Activated naive CD8-positive, alpha-beta T cell treated with anti-CD3 and anti-CD28 coated beads, Interleukin-2, amount 50 U/mL, for 24 hours (primary cell): Measurements from ENCODE around the gene PCDHGA5.
"Not testable (repeated sequence)": the region's sequence is repeated elsewhere in the genome, so short reads cannot be mapped to it uniquely, and the experiment has no call there.

Experiments
- ATAC-seq: fragments of 150-1000 bp; cut with Tn5 transposase; one replicate; pipeline ENCODE4 v1.10.0; 2021
- DNase-seq: peaks from one replicate; pipeline ENCODE4 v3.0.0; 2021
- H3K27ac Mint-ChIP-seq: one replicate; pipeline ENCODE4 v1.8.0; 2021; ENCODE audit warnings: mild to moderate bottlenecking, mixed read lengths
- H3K27me3 Mint-ChIP-seq: one replicate; pipeline ENCODE4 v1.8.0; 2021; ENCODE audit warnings: mixed read lengths
- H3K36me3 Mint-ChIP-seq: one replicate; pipeline ENCODE4 v1.8.0; 2021; ENCODE audit warnings: low read depth, mixed read lengths
- H3K4me1 Mint-ChIP-seq: one replicate; pipeline ENCODE4 v1.8.0; 2021; ENCODE audit warnings: mixed read lengths
- H3K4me3 Mint-ChIP-seq: one replicate; pipeline ENCODE4 v1.8.0; 2021; ENCODE audit warnings: mild to moderate bottlenecking, moderate library complexity, mixed read lengths
- H3K9me3 Mint-ChIP-seq: one replicate; pipeline ENCODE4 v1.8.0; 2021; ENCODE audit warnings: mixed read lengths

The PCDHGA5 gene

DNA sequence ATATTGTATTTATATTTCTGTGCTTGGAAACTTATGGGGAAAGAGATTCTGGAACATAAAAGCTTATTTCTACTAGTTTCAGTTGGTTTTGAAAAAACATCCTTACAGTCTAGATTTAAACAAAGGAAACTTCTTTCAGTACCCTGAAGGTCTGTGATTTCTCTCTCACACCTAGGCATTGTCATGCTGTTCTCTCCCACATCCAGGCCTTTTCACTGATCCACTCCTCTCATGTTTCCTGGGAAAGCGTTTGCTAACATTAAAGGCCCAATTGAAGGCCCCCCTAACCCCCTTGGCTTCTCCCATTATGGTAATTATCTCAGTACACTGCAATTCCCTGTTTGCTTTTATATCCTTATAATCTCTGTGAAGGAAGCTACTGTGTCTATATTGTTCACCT, 21.2 kb upstream of the PCDHGA5 start:
- no peak for DNase-seq
- no peaks in the 10 kb centered on the region for H3K4me1 Mint-ChIP-seq
- no peak for ATAC-seq
- H3K9me3 Mint-ChIP-seq, result peaks cover 56% of the 10 kb centered on the region
- no peak overlapping the region for H3K27ac Mint-ChIP-seq
- no peak overlapping the region for H3K4me3 Mint-ChIP-seq
- peaks cover 34% of the 10 kb centered on the region for H3K36me3 Mint-ChIP-seq
- H3K27me3 Mint-ChIP-seq, result peaks cover 74% of the 10 kb centered on the region

DNA sequence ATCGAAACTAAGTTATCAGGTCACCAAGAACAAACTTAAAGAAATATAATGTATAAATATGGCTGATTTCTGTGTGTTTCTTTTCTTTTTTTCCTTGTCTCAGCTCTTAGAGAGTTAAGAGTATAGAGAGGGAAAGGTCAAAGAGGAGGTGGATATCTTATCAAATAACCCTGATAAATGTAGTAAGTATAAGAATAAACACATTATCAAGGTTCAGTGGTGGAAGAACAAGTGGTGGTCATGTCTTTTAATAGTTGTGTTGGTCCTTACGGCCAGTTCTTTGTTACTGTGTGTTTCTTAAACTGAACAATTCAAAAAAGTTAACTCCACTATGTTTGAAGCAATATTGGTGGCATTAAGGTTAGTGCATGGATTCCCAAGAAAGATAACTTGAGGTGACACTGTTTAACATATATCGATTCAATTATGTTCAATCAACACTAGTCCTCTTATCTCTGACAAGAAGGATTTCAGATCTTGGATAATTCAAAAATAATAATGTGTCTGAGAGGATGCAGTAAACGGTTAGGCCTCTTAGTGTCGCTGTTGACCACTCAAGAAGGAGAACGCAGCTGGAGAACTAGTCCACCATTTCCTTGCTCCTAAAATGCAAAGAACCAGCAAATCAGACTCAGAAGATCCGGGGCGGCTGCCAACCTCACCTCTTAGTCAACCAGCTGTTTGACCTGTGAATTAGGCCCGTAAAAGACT, 20.6 kb upstream of the PCDHGA5 start, which contains the start of gene PCDHGA3:
Gene PCDHGA3 (plus strand): TSS at position 588 of the 711 bp plus-strand sequence. CDS start 205 bp downstream, outside the sequence.
- Mint-ChIP-seq H3K27me3 (peaks cover 68% of the 10 kb centered on the region), H3K27ac (no peak within 1 kb of the TSS), H3K36me3 (peaks cover 31% of the 10 kb centered on the region), H3K9me3 (peaks cover 50% of the 10 kb centered on the region), H3K4me1 (no peaks in the 10 kb centered on the region), H3K4me3 (no peak within 1 kb of the TSS)
- ATAC-seq, result no peak
- no peak for DNase-seq

DNA sequence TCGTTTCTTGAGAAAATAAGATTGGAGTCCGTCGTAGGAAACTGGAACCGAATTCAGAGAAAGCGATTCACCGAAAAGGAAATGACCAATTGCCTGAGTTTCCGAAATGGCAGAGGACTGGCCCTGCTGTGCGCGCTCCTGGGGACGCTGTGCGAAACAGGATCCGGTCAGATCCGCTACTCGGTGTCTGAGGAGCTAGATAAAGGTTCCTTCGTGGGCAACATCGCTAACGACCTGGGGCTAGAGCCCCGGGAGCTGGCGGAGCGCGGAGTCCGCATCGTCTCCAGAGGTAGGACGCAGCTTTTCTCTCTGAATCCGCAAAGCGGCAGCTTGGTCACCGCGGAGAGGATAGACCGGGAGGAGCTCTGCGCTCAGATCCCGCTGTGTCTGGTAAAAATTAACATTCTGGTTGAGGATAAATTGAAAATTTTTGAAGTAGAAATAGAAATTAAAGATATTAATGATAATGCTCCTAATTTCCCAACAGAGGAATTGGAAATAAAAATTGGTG, 20.0 kb upstream of the PCDHGA5 start:
- H3K9me3 Mint-ChIP-seq, result peaks cover 51% of the 10 kb centered on the region
- H3K27me3 Mint-ChIP-seq, result peaks cover 67% of the 10 kb centered on the region
- no peak overlapping the region for H3K4me3 Mint-ChIP-seq
- ATAC-seq (no peak), DNase-seq (no peak)
- peaks cover 28% of the 10 kb centered on the region for H3K36me3 Mint-ChIP-seq
- H3K27ac Mint-ChIP-seq, result no peak overlapping the region
- H3K4me1 Mint-ChIP-seq, result no peaks in the 10 kb centered on the region

DNA sequence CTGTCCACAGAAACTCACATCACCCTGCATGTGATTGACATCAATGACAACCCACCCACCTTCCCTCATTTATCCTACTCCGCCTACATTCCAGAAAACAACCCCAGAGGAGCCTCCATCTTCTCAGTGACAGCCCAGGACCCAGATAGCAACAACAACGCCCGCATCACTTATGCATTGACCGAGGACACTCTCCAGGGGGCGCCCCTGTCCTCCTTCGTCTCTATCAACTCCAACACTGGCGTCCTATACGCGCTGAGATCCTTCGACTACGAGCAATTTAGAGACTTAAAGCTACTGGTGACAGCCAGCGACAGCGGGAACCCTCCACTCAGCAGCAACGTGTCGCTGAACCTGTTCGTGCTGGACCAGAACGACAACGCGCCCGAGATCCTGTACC, 18.6 kb upstream of the PCDHGA5 start:
- H3K36me3 Mint-ChIP-seq, result peaks cover 25% of the 10 kb centered on the region
- H3K27ac Mint-ChIP-seq, result no peak overlapping the region
- peaks cover 62% of the 10 kb centered on the region for H3K27me3 Mint-ChIP-seq

DNA sequence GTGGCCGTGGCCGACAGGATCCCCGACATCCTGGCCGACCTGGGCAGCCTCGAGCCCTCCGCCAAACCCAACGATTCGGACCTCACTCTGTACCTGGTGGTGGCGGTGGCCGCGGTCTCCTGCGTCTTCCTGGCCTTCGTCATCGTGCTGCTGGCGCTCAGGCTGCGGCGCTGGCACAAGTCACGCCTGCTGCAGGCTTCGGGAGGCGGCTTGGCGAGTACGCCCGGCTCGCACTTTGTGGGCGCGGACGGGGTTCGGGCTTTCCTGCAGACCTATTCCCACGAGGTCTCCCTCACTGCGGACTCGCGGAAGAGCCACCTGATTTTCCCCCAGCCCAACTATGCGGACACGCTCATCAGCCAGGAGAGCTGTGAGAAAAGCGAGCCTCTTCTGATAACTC, 17.9 kb upstream of the PCDHGA5 start:
- Mint-ChIP-seq H3K36me3 (peaks cover 25% of the 10 kb centered on the region), H3K9me3 (peaks cover 56% of the 10 kb centered on the region)
- not testable (repeated sequence) for ATAC-seq

More for the DNA sequence above, 18.6 kb upstream of the PCDHGA5 start:
- Mint-ChIP-seq H3K9me3 (peaks cover 54% of the 10 kb centered on the region), H3K4me3 (no peak overlapping the region), H3K4me1 (no peaks in the 10 kb centered on the region)
- DNase-seq, result no peak
- ATAC-seq, result no peak

DNA sequence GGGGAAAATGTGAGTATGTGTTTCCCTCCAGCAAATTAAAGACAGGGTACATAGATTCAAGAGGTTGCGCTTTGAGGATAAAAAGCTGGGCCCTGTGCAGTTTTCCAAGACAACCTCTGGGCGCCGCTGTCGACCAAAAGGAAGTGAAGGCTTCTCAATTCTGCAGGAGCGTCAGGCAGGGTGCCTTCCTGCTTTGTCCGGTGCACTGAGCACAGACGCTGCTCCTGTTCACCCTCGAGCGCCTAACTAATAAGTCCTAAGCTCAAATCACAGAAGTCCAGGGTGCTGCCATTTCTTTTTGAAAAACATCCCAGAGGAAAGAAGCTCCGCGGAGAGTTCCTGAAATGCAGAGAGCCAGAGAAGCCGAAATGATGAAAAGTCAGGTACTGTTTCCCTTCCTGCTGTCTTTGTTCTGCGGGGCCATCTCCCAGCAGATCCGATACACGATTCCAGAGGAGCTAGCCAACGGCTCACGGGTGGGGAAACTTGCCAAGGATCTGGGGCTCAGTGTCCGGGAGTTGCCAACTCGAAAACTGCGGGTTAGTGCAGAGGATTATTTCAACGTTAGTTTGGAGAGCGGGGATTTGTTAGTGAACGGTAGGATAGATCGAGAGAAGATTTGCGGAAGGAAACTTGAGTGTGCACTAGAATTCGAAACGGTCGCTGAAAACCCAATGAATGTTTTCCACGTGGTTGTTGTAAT, 13.9 kb upstream of the PCDHGA5 start, which contains the start of gene PCDHGB1:
Gene PCDHGB1 (plus strand): TSS at position 183 of the 703 bp plus-strand sequence. CDS start 162 bp downstream, at position 345.
- H3K4me3 Mint-ChIP-seq, result no peak within 1 kb of the TSS
- peaks cover 49% of the 10 kb centered on the region for H3K9me3 Mint-ChIP-seq
- peak; percentile 20 for DNase-seq
- no peaks in the 10 kb centered on the region for H3K4me1 Mint-ChIP-seq
- H3K27ac Mint-ChIP-seq, result no peak within 1 kb of the TSS
- H3K27me3 Mint-ChIP-seq, result peaks cover 60% of the 10 kb centered on the region
- no peak for ATAC-seq
- peaks cover 17% of the 10 kb centered on the region for H3K36me3 Mint-ChIP-seq

More for the DNA sequence above, 17.9 kb upstream of the PCDHGA5 start:
- H3K27me3 Mint-ChIP-seq, result peaks cover 65% of the 10 kb centered on the region
- DNase-seq, H3K4me1 Mint-ChIP-seq, H3K27ac Mint-ChIP-seq, H3K4me3 Mint-ChIP-seq: not testable (repeated sequence)

DNA sequence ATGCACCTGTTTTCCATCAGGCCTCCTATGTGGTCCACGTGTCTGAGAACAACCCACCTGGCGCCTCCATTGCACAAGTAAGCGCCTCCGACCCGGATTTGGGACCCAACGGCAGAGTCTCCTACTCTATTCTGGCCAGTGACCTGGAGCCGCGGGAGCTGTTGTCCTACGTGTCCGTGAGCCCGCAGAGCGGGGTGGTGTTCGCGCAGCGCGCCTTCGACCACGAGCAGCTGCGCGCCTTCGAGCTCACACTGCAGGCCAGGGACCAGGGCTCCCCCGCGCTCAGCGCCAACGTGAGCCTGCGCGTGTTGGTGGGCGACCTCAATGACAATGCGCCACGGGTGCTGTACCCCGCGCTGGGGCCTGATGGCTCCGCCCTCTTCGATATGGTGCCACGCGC, 12.4 kb upstream of the PCDHGA5 start:
- H3K36me3 Mint-ChIP-seq, result peaks cover 21% of the 10 kb centered on the region
- H3K4me1 Mint-ChIP-seq, result no peaks in the 10 kb centered on the region
- peaks cover 60% of the 10 kb centered on the region for H3K27me3 Mint-ChIP-seq
- DNase-seq, result no peak
- H3K9me3 Mint-ChIP-seq, result peaks cover 50% of the 10 kb centered on the region
- H3K4me3 Mint-ChIP-seq, result no peak overlapping the region
- ATAC-seq, result no peak
- H3K27ac Mint-ChIP-seq, result no peak overlapping the region

DNA sequence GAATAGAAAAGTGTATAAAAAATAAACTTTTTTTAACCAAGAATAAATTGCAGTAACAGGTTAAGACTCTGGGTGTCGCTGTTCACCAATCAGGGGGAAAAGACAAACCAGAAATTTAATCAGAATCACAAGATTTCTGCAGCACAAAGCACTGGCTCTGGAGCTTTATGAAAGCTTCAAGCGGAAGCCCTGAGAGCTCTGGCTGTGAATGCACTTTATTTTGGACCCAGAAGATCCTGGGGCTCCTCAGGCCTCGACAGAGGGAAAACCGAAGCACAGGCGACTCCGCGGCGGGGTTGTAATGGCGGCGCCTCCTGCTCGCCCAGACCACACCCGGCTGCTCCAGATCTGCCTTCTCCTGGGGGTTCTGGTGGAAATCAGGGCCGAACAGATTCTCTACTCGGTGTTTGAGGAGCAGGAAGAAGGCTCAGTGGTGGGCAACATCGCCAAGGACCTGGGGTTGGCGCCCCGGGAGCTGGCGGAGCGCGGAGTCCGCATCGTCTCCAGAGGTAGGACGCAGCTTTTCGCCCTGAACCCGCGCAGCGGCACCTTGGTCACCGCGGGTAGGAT, 9.0 kb upstream of the PCDHGA5 start, which contains the start of gene PCDHGA4:
Gene PCDHGA4 (plus strand): TSS at position 122 of the 570 bp plus-strand sequence. CDS start 87 bp downstream, at position 209.
- Mint-ChIP-seq H3K9me3 (peaks cover 47% of the 10 kb centered on the region), H3K27me3 (peaks cover 62% of the 10 kb centered on the region), H3K4me1 (peaks cover 2% of the 10 kb centered on the region), H3K27ac (no peak within 1 kb of the TSS), H3K4me3 (no peak within 1 kb of the TSS), H3K36me3 (peaks cover 23% of the 10 kb centered on the region)
- DNase-seq, result no peak
- ATAC-seq, result no peak

DNA sequence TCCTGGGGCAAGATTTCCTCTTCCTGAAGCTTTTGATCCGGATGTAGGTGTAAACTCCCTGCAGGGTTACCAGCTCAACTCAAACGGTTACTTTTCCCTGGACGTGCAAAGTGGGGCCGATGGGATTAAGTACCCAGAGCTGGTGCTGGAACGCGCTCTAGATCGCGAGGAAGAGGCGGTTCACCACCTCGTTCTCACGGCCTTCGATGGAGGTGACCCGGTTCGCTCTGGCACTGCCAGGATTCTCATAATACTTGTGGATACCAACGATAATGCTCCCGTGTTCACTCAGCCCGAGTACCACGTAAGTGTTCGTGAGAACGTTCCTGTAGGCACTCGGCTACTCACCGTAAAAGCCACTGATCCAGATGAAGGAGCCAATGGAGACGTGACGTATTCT, 8.3 kb upstream of the PCDHGA5 start:
- H3K4me1 Mint-ChIP-seq, result peaks cover 2% of the 10 kb centered on the region
- no peak overlapping the region for H3K27ac Mint-ChIP-seq
- peaks cover 61% of the 10 kb centered on the region for H3K27me3 Mint-ChIP-seq
- peaks cover 46% of the 10 kb centered on the region for H3K9me3 Mint-ChIP-seq
- H3K36me3 Mint-ChIP-seq, result peaks cover 23% of the 10 kb centered on the region
- ATAC-seq (no peak), DNase-seq (no peak)
- H3K4me3 Mint-ChIP-seq, result no peak overlapping the region

DNA sequence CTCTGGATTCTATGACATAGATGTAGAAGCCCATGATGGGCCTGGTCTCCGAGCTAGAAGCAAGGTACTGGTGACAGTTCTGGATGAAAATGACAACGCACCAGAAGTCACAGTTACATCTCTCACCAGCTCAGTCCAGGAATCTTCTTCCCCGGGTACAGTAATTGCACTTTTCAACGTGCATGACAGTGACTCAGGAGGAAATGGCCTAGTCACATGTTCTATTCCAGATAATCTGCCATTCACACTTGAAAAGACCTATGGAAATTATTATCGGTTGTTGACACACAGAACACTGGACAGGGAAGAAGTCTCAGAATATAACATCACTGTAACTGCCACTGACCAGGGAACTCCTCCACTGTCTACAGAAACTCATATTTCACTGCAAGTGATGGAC, 7.8 kb upstream of the PCDHGA5 start:
- no peak for DNase-seq
- Mint-ChIP-seq H3K36me3 (peaks cover 28% of the 10 kb centered on the region), H3K27me3 (peaks cover 61% of the 10 kb centered on the region), H3K4me1 (peaks cover 2% of the 10 kb centered on the region), H3K9me3 (peaks cover 47% of the 10 kb centered on the region), H3K4me3 (no peak overlapping the region), H3K27ac (no peak overlapping the region)
- ATAC-seq, result no peak

DNA sequence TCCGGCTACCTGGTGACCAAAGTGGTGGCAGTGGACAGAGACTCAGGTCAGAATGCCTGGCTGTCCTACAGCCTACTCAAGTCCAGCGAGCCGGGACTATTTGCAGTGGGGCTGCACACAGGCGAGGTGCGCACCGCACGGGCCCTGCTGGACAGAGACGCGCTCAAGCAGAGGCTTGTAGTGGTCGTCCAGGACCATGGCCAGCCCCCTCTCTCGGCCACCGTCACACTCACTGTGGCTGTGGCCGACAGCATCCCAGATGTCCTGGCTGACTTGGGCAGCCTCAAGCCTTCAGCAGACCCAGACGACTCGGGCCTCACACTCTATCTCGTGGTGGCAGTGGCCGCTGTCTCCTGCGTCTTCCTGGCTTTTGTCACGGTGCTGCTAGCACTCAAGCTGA, 7.0 kb upstream of the PCDHGA5 start:
- H3K4me3 Mint-ChIP-seq, result no peak overlapping the region
- ATAC-seq (no peak), DNase-seq (no peak)
- peaks cover 30% of the 10 kb centered on the region for H3K36me3 Mint-ChIP-seq
- peaks cover 47% of the 10 kb centered on the region for H3K9me3 Mint-ChIP-seq
- H3K27me3 Mint-ChIP-seq, result peaks cover 61% of the 10 kb centered on the region
- H3K4me1 Mint-ChIP-seq, result peaks cover 2% of the 10 kb centered on the region
- H3K27ac Mint-ChIP-seq, result no peak overlapping the region

DNA sequence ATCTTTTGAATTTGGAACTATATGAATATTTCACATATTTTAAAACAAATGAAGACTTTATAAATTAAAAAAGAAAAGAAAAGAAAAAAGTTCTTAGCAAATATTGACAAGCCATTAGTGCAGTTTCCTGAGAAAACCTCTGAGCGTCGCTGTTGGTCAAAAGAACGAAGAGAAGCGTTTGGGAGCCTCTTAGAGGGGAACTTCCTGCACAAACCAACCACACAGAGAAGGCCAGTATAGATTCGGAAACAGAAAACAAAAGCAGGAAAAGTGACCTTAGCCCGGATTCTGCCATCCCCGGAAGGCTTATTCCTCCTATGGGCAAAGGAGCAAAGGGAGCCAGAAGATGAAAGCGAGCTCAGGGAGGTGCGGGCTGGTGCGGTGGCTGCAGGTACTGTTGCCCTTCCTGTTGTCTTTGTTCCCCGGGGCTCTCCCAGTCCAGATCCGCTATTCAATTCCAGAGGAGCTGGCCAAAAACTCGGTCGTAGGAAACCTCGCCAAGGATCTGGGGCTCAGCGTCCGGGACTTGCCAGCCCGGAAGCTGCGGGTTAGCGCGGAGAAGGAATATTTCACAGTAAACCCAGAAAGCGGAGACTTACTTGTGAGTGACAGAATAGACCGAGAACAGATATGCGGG, 4.1 kb upstream of the PCDHGA5 start, which contains the start of gene PCDHGB2:
Gene PCDHGB2 (plus strand): TSS at position 205 of the 637 bp plus-strand sequence. CDS start 142 bp downstream, at position 347.
- H3K27ac Mint-ChIP-seq, result no peak within 1 kb of the TSS
- peaks cover 37% of the 10 kb centered on the region for H3K36me3 Mint-ChIP-seq
- DNase-seq (no peak), ATAC-seq (no peak)
- peaks cover 2% of the 10 kb centered on the region for H3K4me1 Mint-ChIP-seq
- H3K9me3 Mint-ChIP-seq, result peaks cover 53% of the 10 kb centered on the region
- peaks cover 69% of the 10 kb centered on the region for H3K27me3 Mint-ChIP-seq
- H3K4me3 Mint-ChIP-seq, result peak within 1 kb of the TSS; percentile 76

DNA sequence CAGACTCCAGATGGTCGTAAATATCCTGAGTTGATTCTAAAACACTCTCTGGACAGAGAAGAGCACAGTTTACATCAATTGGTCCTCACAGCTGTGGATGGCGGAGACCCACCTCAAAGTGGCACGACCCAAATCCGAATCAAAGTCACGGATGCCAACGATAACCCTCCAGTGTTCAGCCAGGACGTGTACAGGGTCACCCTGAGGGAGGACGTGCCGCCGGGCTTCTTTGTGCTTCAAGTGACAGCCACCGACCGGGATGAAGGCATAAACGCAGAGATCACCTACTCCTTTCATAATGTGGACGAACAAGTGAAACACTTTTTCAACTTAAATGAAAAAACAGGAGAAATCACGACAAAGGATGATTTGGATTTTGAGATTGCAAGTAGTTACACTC, 3.3 kb upstream of the PCDHGA5 start:
- H3K27ac Mint-ChIP-seq, result no peak overlapping the region
- H3K9me3 Mint-ChIP-seq, result peaks cover 59% of the 10 kb centered on the region
- no peak overlapping the region for H3K4me3 Mint-ChIP-seq
- no peak for DNase-seq
- H3K4me1 Mint-ChIP-seq, result peaks cover 2% of the 10 kb centered on the region
- H3K27me3 Mint-ChIP-seq, result peaks cover 75% of the 10 kb centered on the region
- no peak for ATAC-seq
- H3K36me3 Mint-ChIP-seq, result peaks cover 41% of the 10 kb centered on the region

DNA sequence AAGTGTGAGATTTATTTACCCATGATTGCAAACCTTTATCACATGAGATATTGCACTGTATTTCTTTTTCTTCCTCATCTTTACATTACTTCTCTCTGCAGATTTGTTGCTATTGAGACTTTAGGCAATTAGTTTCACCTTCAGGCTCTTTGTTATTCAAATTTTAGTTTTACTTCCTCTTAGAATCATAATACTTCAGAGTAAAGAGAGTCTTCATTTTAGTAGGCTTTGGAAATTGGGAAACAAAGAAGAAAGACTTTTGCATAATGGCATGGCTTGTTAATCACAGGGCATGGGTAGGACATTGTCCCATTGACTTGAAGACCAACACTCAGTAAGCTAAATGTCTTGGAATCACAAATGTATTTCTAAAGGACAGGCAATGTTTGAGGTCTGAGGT, 1.2 kb upstream of the PCDHGA5 start:
- Mint-ChIP-seq H3K9me3 (peaks cover 52% of the 10 kb centered on the region), H3K4me1 (peaks cover 2% of the 10 kb centered on the region), H3K27ac (no peak overlapping the region), H3K4me3 (no peak overlapping the region), H3K27me3 (peaks cover 71% of the 10 kb centered on the region), H3K36me3 (peaks cover 38% of the 10 kb centered on the region)
- no peak for ATAC-seq
- DNase-seq, result no peak
